ENCODE results near the gene RING1. TPM values are rescaled to one million over a fixed set of nuclear protein-coding genes. Genes with fewer than 3 reads are reported as not detected.

RING1 gene
- total and polyA plus RNA-seq, 2 experiments from 2014 or later, result 6.4 to 16.0 TPM

DNA sequence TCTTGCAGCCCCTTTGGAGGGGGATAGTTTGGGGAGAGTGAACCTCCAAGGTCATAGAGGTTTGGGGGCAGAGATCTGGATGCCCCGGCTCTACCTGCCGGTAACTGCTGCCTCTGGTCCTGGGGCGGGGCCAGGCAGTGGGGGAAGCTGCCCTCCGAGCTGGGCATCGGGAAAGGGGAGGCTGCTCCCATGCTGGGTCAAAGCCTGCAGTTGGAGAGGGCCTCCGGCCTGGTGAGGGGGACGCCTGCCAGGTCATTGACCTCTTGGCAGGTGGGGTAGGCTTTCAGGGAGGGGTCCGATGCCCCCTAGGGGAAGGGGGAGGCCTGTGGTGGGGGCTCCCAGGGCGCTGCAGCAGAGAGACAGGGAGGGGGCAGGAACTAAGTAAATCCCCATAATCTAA lies 23.1 kb upstream of the RING1 start:
- Mint-ChIP-seq H3K4me3 (no peak overlapping the region), H3K4me1 (peaks cover 13% of the 10 kb centered on the region), H3K36me3 (ENCODE audit: low read depth) (no peaks in the 10 kb centered on the region; the same call in 2 of the 3 replicates), H3K9me3 (no peaks in the 10 kb centered on the region), H3K27me3 (ENCODE audit: insufficient read depth, low read depth, poor library complexity) (peaks cover 14% of the 10 kb centered on the region), H3K27ac (no peak overlapping the region)
- Histone ChIP-seq H3K4me1 (ENCODE audit: insufficient read depth) (no peaks in the 10 kb centered on the region), H4K20me1 (replicated peaks; ENCODE audit: insufficient read depth) (no peaks in the 10 kb centered on the region), H3K4me3 (no peak overlapping the region), H2AFZ (no peak overlapping the region), H3F3A (replicated peaks; ENCODE audit: low read depth) (no peaks in the 10 kb centered on the region), H3K79me2 (replicated peaks; ENCODE audit: insufficient read depth) (no peaks in the 10 kb centered on the region), H3K9me2 (ENCODE audit: insufficient read depth) (peaks cover 14% of the 10 kb centered on the region; the same call in 1 of the 2 replicates), H3K27ac (ENCODE audit: low read depth) (no peak overlapping the region), H3K4me2 (no peak overlapping the region), H3K27me3 (ENCODE audit: insufficient read depth) (0 out of 2 replicates have a peak, but pooled peaks cover 4% of the 10 kb centered on the region), H3K36me3 (ENCODE audit: insufficient read depth) (no peaks in the 10 kb centered on the region)
- TF ChIP-seq POLR2AphosphoS5 (IDR thresholded peaks at IDR 0.05; ENCODE audit: low read depth) (no peak), ZNF331 (CRISPR knock-in tag; IDR thresholded peaks at IDR 0.05; ENCODE audit: low read depth) (no peak), NANOG (IDR thresholded peaks at IDR 0.05; ENCODE audit: borderline replicate concordance) (no peak), ZNF462 (CRISPR knock-in tag; IDR thresholded peaks at IDR 0.05) (no peak), JUNB (IDR thresholded peaks at IDR 0.05; ENCODE audit: unreplicated experiment) (no peak)
- ATAC-seq, result peak; percentile 54
- DNase-seq (ENCODE audit: low spot score), result no peak

- no peaks in the 10 kb centered on the region for H3K9me3 Mint-ChIP-seq
- peaks cover 16% of the 10 kb centered on the region for H3K4me1 Mint-ChIP-seq
- Histone ChIP-seq H3K4me2 (no peak overlapping the region), H3K36me3 (ENCODE audit: insufficient read depth) (no peaks in the 10 kb centered on the region), H3K9me2 (ENCODE audit: insufficient read depth) (peaks cover 14% of the 10 kb centered on the region; the same call in 1 of the 2 replicates), H3F3A (replicated peaks; ENCODE audit: low read depth) (no peaks in the 10 kb centered on the region), H3K4me1 (ENCODE audit: insufficient read depth) (no peaks in the 10 kb centered on the region), H3K27ac (ENCODE audit: low read depth) (no peak overlapping the region), H3K79me2 (replicated peaks; ENCODE audit: insufficient read depth) (no peaks in the 10 kb centered on the region), H3K4me3 (no peak overlapping the region), H3K27me3 (ENCODE audit: insufficient read depth) (peaks cover 5% of the 10 kb centered on the region; the same call in 1 of the 2 replicates), H4K20me1 (replicated peaks; ENCODE audit: insufficient read depth) (no peaks in the 10 kb centered on the region), H2AFZ (no peak overlapping the region)
- no peak overlapping the region for H3K4me3 Mint-ChIP-seq
- DNase-seq (ENCODE audit: low spot score) (no peak), ATAC-seq (no peak)
- peaks cover 13% of the 10 kb centered on the region for H3K27me3 Mint-ChIP-seq (ENCODE audit: insufficient read depth, low read depth, poor library complexity)
- H3K27ac Mint-ChIP-seq, result no peak overlapping the region
- H3K36me3 Mint-ChIP-seq (ENCODE audit: low read depth), result no peaks in the 10 kb centered on the region; the same call in 2 of the 3 replicates
- no peak for TF ChIP-seq ZNF114 (CRISPR knock-in tag; IDR thresholded peaks at IDR 0.05)
- no peak for TF ChIP-seq NANOG (IDR thresholded peaks at IDR 0.05; ENCODE audit: borderline replicate concordance)
- no peak for TF ChIP-seq ZNF331 (CRISPR knock-in tag; IDR thresholded peaks at IDR 0.05; ENCODE audit: low read depth)
- no peak for TF ChIP-seq EZH2phosphoT487 (IDR thresholded peaks at IDR 0.05; ENCODE audit: unreplicated experiment)
- TF ChIP-seq, protein P1, sequence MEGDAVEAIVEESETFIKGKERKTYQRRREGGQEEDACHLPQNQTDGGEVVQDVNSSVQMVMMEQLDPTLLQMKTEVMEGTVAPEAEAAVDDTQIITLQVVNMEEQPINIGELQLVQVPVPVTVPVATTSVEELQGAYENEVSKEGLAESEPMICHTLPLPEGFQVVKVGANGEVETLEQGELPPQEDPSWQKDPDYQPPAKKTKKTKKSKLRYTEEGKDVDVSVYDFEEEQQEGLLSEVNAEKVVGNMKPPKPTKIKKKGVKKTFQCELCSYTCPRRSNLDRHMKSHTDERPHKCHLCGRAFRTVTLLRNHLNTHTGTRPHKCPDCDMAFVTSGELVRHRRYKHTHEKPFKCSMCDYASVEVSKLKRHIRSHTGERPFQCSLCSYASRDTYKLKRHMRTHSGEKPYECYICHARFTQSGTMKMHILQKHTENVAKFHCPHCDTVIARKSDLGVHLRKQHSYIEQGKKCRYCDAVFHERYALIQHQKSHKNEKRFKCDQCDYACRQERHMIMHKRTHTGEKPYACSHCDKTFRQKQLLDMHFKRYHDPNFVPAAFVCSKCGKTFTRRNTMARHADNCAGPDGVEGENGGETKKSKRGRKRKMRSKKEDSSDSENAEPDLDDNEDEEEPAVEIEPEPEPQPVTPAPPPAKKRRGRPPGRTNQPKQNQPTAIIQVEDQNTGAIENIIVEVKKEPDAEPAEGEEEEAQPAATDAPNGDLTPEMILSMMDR (conservative IDR thresholded peaks at IDR 0.05; ENCODE audit: low read depth in 2 of 2), result no peak
- no peak for TF ChIP-seq CREB1 (CRISPR knock-in tag; IDR thresholded peaks at IDR 0.05; ENCODE audit: low read depth)
- TF ChIP-seq EZH2 (IDR thresholded peaks at IDR 0.05; ENCODE audit: low read depth, unreplicated experiment), result no peak
- TF ChIP-seq ETS1 (IDR thresholded peaks at IDR 0.05), result no peak
Measured at GRCh38 chr6:33185654-33186187, 22.6 kb upstream of the RING1 start.

All from GM23338 (cell line).